ENCODE results near the gene CRYBG2.
"Not testable (repeated sequence)": the region's sequence is repeated elsewhere in the genome, so short reads cannot be mapped to it uniquely, and the experiment has no call there.

The CRYBG2 gene

DNA sequence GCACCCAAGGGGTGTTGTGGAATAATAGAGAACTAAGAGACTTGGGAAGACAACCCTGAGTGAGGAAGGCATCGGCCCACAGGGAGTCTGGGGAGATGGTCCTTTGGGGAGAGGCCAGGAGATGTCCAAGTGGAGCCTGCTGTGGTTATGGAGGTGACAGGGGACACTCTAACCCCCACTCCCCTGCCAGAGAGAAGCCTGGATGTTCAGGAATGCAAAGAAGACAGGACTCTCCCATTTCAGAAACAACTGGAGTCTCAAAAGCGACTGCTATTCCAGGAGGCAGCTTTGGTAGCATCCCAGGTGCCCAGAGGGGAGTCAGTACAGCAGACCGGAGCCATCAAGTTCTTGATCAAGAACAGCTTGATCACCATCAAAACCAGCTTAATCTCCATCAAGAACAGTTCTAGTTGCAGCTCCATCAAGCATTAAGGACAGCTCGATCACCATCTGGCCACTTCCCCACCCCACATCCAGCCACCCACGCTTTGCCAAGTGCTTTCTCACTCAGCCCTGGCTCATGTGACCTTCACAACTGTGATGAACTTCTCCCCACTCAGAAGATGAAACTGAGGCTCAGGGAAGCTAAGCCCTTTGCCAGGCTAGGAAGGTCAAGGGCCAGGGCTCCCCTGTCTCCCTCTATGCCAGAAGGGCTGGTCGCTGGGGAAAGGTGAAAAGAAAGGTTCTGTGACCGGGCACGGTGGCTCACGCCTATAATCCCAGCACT is 35.4 kb downstream of the CRYBG2 start:
- DNase-seq, result no peak

- DNase-seq, result no peak
These were observed 36.2 kb downstream of the CRYBG2 start, which contains the start of gene CD52 for GRCh38 chr1:26317612-26318337. CD52 (plus strand) TSS chr1:26317958; CDS start chr1:26318018, 60 bp downstream.

DNA sequence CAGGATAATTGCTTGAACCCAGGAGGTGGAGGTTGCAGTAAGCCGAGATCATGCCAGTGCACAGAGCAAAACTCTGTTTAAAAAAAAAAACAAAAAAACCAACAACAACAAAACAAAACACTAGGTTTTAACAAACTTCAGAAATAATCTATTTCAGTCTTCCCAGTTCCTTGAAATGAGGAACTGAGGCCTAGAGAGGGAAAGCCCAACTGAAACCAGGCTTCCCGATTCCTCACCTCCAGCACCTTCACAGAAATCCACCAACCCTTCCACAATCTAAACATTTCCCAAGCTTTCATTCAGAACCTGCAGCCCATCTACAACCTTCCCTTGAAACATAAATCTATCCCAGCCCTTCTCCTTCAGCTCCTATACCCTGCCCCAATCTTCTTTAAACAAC is 36.8 kb downstream of the CRYBG2 start:
- no peak for DNase-seq

DNA sequence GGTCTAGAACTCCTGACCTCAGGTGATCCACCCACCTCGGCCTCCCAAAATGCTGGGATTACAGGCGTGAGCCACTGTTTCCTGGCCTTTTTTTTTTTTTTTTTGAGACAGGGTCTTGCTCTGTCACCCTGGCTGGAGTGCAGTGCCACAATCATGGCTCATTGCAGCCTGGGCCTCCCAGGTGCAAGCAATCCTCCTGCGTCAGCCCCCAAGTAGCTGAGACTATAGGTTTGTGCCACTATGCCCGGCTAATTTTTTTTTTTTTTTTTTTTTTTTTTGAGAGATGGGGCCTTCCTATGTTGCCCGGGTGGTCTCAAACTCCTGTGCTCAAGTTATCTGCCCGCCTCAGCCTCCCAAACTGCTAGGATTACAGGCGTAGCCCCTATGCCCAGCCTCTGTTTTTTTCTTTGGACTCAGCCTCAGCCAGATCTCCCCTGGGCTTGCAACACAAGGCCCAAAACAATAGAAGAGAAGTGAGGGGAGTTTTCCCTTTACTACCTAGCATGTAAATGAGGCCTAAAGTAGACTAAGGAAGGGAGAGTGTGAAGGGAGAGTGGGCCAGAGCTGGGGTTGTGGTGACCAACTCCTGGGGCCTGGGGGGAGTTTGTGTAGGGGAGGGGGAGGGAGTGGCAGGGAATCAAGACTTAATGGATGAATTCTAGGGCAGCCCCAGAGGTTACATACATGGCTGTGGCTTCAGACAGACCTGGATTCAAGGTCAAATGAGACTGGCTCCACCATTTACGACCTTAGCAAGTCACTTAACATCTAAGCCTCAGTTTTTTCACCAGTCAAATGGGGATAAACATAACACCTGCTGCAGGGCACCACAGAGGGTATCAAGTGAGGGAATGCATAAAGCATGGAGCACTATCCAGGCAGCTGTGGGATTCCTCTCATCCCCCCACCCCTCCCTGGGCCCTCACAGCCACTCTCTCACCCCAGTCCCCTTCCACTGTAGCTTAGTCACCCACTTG is 37.8 kb downstream of the CRYBG2 start:
- DNase-seq, result no peak

DNA sequence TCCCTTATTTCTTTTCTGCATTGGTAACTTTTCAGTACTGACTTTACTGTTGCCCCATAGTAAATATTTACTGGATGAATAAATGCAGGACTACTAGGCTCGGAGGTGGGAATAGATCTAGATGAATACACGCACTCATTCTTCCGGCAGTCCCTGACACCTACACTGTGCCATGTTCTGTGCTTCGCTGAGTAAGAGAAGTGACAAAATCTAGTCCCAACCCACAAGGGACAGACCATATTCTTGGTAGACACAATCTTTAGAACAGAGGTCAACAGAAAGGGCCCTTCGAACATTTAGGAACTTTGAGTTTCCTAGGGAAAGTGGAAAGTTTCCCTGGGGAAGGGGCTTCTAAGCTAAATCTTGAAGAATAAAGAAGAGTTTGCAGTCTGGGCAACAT is 39.4 kb downstream of the CRYBG2 start:
- no peak for DNase-seq

DNA sequence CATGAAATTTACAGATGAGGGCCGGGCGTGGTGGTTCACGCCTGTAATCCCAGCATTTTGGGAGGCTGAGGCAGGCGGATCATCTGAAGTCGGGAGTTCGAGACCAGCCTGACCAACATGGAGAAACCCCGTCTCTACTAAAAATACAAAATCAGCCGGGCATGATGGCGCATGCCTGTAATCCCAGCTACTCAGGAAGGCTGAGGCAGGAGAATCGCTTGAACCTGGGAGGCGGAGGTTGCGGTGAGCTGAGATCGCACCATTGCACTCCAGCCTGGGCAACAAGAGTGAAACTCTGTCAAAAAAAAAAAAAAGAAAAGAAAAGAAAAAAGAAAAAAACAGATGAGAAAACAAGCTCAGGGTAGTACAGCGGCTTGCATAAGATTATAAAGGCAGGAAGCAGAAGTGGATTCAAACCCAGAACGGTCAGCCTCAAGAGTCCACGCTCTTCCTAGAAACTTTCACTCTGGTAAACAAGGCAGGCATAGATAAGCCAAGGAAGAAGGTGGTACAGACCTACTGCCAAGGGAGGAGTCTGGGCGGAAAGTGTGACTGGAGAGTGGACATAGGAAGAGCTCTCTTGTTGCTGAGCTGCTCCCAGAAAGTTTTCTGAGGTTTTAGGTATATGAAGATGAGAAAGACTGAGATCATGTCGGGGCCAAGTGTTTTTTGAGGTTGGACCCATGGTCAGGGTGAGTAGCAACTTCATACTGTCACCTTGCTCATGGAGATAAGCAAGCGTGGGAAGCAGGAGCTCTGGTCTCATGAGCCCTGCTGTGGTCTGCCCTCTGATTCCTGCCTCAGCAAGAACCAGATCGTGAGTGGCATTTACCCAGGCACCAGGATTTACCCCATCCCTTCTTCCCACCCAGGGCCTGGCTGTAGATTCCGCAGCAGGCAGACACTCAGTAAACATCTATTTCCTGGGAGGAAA is 45.7 kb downstream of the CRYBG2 start:
- DNase-seq, result not testable (repeated sequence)

GRCh38 chr1:26307363-26307781 is 46.6 kb downstream of the CRYBG2 start:
- DNase-seq, result no peak

DNA sequence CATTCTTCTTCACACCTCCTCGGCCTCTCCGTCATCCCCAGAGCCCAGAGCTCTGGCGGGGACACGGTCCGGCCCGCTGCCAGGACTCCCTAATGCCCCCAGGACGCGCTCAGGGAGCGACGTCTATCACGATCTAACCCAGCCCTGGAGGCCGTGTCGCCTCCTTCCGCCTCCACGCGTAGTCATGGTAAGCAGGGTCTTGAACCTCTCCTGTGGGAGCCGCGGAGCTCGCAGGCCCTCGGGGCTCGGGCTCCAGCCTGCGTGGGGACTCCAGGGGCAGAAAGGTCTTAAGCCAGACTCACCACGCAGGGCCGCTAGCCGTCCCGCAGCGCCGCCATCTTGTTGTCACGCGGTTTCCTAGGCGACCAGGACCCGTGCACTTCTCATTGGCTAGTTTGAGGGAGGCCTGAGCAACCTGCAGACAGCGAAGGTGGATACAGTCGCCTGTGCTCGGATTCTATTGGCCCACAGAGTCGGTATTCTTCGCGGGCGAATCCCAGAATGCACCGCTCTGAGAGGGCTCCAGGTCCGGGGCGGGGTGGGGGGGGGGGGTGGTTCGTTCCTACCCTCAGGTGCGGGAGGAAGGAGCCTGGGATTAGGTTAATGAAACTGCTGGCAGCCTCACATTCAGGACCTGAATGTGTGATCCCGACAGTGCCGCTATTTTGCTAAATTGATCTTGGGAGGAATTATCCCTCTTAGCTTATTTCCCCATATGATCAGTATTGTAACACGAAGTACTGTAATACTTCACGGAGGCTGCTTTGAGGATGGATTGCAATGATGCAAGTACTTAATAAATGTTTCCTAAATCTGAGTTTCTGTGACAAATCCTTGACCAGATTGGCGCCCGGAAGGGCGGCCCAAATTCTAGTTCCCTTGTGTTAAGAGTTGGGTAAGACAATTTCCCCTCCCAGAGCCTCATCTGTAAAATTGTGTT is 47.4 kb downstream of the CRYBG2 start, which contains the start of gene UBXN11:
TSS of gene UBXN11 (minus strand) at position 347 of the 940 bp plus-strand sequence. CDS start 3,753 bp downstream, outside the sequence.
- peak; percentile 92 for DNase-seq

- DNase-seq, result no peak
These were observed 48.2 kb downstream of the CRYBG2 start for GRCh38 chr1:26305667-26306289.

DNA sequence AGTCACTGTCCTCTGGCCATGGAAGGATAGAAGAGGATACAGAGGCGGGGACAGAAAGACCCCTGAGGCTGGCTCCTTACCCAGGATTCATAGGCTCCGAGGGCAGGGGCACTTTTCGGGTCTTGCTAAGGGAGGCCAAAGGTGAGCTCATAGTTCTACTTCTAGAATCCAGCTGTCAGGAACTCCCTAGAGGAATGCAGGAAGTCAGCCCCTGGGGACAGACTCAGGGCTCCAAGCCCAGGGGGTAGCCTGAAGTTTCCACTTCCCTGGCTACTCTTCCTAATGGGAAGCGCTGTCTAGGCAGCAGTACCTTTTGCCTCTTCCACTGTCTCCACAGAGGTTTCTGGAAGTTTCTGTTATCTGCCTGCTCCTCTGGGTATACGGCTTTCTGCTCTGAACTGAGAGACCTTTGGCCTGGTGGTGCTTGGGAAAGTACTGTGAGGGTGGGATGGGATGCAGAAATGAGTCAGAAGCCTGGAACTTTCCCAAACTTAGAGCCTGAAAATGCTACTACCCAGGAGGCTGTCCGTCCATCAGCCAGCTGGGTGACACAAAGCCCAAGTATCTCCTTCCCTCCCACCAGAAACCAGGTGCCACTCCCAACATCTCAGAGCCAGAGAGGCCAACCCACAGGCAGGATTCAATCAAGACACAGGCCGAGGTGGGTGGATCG is 51.1 kb downstream of the CRYBG2 start:
- no peak for DNase-seq

DNA sequence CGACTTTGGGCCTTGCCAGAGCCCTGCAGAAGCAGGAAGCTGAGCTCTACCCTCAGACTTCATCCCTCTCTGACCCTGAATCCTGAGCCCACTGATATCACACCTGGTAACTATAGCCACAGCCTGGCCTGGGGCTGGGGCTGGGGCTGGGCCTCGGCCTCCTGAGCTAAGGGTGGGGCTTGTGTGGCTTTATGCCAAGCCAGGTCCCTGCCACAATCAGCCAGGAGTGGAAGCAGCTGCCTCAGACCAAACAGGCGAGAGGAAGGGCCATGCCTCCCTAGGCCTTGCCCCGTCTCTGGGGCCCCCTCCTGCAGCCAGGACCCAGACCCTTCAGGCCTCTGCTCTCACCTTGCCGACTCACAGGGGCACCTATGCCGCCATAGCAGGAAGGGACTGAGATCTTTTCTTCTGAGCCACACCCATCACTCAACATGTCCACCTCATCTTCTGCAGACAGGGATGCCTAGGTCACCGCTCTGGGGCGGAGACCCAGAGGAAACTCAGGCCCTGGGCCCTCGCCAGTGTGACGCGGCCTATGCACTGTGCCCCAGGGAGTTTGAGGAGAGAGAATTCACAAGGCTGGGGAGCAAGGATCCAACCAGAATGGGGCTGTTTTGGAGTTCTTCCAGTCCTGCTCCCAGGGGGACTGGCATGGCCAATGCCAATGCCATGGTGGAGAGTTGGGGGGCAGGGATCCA is 53.2 kb downstream of the CRYBG2 start:
- DNase-seq, result no peak

DNA sequence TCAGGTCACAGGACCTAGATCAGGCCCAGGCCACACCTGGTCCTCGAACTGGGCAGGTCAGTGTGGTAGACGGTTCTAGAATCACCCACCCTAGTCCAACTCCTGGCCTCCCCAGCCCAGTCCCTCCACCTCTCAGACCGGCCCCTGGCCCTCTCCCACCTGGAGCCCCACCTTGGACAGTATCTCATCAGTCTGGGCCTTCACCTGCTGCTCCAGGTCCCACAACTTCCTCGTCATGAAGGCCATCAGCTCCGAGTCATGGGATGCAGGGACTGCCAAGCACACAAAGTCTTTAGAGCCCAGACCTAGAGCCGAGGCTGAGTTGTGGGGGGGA is 56.2 kb downstream of the CRYBG2 start:
- no peak for DNase-seq

GRCh38 chr1:26297057-26297790 is 56.7 kb downstream of the CRYBG2 start:
- DNase-seq, result no peak

- DNase-seq, result no peak
These were observed 57.4 kb downstream of the CRYBG2 start for GRCh38 chr1:26296340-26297056.

DNA sequence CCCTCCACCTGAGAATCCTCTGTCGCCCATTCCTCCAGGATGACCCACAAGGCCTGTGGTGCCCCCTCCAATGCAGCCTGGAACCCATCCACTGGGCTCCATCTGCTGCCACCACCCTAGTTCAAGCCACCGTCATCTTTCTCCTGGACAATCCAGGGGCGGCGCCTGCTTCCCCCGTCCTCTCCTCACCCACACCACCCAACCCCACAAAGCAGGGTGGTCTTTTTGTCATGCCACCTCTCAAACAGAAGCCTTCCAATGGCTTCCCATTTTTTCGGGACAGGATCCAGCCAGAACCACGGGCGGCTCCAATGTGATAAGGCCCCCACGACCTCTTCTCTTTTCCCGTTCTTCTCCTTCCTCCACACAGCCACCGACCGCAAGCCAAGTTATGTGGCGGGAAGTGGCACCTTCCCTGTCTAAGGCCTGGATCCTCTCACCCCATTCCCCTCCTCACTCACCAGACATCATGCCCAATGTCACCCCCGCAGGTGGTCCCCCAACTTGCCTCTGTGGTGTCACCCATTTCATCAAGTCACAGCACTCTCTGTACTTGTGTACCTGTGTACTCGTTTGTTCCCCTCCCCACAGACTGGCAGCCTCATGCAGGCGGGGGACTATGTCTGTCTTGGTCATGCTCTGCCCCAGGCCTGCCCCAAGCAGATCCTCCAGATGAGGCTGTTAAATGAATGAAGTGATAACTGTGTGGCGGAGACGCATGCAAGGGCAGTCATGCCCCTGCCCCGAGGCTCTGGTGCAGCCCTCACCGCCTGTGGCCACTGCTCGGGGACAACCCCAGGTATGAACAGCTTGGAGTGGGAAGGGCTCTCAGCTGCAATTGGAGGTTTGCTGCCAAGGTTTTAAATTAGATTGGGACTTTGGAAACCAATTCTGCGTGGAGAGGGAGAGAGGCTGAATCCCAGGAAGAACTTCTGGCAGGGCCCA is 58.5 kb downstream of the CRYBG2 start:
- no peak for DNase-seq

GRCh38 chr1:26293911-26294463 is 59.9 kb downstream of the CRYBG2 start:
- DNase-seq, result no peak
